Testis (tissue), 2 donors: Measurements from ENCODE around the gene VWF.

Experiments
- CTCF ChIP-seq, 3 experiments: fragments of 450-650 bp in 2 of 3; fragments of 200-600 bp in 1 of 3; sonication (generic) in 1 of 3; IDR thresholded peaks; one replicate each; pipeline ENCODE4 v1.5.1; 2016 to 2019; ENCODE audit warnings: antibody characterized with exemption in 3 of 3, mild to moderate bottlenecking in 2 of 3, moderate library complexity in 1 of 3
- POLR2A ChIP-seq: fragments of 450-650 bp; IDR thresholded peaks from one replicate; pipeline ENCODE4 v1.6.1; 2017; ENCODE audit warnings: antibody characterized with exemption, mild to moderate bottlenecking, moderate library complexity

GRCh38 chr12:6082613-6083012 is 41.9 kb downstream of the VWF start:
- TF ChIP-seq POLR2A (no peak), CTCF (IDR thresholded peaks at IDR 0.05) (no peak)
